Measurements from ENCODE around the gene MYO15A. TPM values are rescaled to one million over a fixed set of nuclear protein-coding genes. Genes with fewer than 3 reads are reported as not detected.

MYO15A gene, protein sequence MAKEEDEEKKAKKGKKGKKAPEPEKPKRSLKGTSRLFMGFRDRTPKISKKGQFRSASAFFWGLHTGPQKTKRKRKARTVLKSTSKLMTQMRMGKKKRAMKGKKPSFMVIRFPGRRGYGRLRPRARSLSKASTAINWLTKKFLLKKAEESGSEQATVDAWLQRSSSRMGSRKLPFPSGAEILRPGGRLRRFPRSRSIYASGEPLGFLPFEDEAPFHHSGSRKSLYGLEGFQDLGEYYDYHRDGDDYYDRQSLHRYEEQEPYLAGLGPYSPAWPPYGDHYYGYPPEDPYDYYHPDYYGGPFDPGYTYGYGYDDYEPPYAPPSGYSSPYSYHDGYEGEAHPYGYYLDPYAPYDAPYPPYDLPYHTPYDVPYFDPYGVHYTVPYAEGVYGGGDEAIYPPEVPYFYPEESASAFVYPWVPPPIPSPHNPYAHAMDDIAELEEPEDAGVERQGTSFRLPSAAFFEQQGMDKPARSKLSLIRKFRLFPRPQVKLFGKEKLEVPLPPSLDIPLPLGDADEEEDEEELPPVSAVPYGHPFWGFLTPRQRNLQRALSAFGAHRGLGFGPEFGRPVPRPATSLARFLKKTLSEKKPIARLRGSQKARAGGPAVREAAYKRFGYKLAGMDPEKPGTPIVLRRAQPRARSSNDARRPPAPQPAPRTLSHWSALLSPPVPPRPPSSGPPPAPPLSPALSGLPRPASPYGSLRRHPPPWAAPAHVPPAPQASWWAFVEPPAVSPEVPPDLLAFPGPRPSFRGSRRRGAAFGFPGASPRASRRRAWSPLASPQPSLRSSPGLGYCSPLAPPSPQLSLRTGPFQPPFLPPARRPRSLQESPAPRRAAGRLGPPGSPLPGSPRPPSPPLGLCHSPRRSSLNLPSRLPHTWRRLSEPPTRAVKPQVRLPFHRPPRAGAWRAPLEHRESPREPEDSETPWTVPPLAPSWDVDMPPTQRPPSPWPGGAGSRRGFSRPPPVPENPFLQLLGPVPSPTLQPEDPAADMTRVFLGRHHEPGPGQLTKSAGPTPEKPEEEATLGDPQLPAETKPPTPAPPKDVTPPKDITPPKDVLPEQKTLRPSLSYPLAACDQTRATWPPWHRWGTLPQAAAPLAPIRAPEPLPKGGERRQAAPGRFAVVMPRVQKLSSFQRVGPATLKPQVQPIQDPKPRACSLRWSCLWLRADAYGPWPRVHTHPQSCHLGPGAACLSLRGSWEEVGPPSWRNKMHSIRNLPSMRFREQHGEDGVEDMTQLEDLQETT (N-terminal part only)
- 0.27 and 0.41 TPM in 2 replicates for total RNA-seq (2014; rRNA removed; shearing (Covaris generic))

DNA sequence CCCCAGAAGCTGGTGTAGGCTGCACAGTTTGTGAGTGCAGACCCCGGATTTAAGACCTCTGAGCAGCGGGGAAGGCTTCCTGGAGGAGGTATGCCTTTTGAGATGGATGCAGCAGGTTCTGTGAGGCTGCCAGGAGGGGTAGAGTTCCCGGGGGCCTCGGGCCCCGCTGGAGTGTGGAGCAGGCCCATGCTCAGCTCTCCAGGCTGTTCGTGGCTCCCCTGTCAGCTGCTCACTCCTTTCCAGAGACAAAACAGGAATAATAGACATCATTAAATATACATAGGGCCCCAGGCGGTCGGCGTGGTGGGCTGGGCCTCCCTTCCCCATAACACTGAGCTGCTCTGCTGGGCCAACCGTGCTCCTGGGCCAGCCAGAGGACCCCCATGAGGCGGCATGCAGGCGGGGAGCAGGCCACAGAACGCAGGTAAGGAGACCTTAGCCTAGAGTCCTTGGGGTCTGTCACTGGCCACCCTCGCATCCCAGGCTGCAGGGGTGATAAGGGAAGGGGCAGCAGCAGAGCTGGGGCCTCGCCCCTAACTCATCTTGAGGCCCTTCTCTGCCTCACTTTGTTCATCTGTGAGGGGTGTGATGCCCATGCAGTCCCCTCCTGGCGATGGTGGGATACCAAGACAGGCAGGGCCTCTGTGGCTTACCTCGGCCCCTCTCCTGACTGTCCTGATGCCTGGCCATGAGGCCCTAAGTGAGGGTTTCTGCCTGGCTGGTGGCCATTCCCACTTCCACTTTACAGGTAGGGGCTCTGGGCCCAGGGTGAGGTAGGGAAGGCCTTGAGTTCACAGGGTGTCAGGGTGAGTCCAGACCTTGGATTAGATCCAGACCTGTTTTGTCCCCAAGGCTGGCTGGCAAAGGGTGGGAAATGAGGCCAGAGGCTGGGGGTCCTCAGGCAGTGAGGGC lies at the start of gene MYO15A:
TSS of gene MYO15A (plus strand) at position 356 of the 912 bp plus-strand sequence. CDS start 10,045 bp downstream, outside the sequence.

DNA sequence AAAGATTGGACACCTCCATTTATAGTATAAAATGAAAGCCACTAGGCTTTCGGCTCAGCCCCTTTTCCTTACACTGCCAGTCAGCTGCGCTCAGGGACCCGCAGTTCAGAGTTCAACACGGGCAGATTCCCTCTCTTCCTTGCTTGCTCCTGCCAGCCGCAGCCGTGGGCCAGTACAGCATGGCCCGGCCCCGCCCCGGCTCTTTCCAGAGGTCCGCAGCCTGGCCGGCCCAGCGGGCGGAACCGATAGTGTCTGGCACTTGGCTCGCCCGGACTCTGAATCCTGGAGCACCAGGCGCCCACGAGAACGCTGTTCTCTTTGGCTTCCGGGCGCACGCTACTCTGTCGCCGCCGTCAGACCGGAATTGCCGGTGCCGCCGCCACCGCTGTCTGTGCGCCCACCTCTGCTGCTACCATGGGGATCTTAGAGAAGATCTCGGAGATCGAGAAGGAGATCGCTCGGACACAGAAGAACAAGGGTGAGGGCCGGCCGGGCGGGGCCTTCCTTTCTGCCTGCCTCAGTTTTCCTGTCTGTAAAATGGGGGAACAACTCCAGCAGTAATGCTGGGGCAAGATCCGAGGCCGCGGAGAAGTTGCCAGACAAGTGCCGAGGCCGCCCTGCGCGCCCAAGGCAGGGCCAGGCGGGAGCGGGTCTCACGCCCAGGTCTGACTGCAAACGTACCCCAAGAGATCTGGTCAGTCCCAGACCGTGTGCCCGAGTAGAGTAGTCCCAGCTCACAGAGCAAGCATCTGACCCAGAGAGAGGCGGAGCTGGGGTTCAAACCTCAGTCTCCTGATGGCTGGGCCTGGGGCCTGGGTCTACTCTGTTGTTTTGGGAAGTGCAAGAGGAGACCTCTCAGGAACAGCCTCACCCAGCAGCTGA lies 20.7 kb upstream of the MYO15A start, which contains the start of gene DRG2:
TSS of gene DRG2 (plus strand) at position 339 of the 882 bp plus-strand sequence. CDS start at position 415, 76 bp downstream.

DNA sequence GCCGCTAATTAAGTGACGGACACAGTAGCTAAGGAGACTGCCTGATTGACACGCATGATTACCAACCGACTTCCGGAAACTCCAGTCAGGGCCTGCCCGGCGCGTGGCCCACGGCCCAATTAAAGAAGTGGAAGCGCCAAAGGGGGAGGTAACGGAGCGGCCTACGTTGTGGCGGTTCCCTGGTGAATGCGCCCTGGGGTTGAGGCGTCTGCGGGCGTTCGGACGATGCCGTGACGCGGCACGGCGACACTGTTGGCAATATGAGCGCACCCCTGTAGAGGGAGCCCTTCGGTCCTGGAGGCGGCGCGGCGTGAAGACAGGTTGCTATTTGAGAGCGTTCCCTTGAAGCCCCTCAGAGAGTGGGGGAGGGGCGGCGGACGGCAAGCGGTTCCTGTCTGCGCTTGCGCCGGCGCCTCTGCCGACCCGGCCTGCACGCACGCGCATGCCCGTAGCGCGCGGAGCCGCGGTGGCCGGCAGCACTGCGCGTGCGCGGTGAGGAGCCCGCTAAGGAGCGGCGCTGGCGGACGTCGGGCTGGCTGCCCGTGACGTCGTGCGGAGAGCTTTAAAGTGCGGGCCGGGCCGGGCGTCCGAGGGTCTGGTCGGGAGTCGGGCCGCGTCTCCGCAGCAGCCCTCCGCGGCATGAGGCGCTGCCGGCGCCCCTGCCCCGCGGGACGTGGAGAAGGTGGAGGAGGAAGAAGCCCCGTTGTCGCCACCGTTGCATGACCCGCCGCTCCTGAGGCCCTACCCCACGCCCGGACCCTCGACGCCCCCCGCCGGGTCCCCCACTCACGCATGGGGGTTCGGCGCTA lies 75.0 kb downstream of the MYO15A start, which contains the start of gene ALKBH5:
TSS of gene ALKBH5 (plus strand) at position 495 of the 809 bp plus-strand sequence. CDS start 416 bp downstream, outside the sequence.

DNA sequence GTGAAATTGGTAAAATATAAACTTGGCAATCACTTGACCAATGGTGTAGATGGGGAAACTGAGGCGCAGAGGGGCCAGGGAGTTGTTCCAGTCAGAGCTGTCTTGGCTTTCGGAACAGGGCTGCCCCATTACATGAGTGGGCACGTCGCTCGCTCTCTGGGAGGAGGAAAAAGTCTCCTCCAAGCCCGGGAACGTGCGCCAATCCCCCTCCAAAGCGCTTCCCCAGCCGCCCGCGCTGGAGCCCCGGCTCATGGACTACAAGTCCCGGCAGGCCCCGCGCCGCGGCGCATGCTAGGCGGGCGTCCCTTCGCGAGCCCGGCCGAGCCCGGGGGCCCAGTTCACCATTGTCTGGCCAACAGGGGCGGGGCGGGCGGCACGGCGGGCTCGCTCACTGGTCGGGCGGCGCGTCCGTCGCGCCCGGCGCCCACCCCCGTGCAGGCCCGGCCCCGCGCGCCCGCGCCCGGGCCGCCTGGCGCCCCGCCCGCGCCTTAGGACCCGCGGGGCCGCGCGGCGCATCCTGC lies 116.6 kb downstream of the MYO15A start, which contains the start of gene LLGL1:
TSS of gene LLGL1 (plus strand) at position 515 of the 521 bp plus-strand sequence. CDS start 48 bp downstream, outside the sequence.

Other genes starting within 250 kb of the MYO15A start
- 36.7 and 40.4 TPM in 2 replicates for gene TOM1L2, start 136.4 kb upstream of the MYO15A start, total RNA-seq (2014; rRNA removed; shearing (Covaris generic))
- 2.0 and 2.9 TPM in 2 replicates for gene DRC3, start 135.9 kb upstream of the MYO15A start, total RNA-seq (2014; rRNA removed; shearing (Covaris generic))
- gene ATPAF2, start 69.6 kb upstream of the MYO15A start, total RNA-seq (2014; rRNA removed; shearing (Covaris generic)): 27.6 and 32.7 TPM in 2 replicates
- gene GID4, start 69.3 kb upstream of the MYO15A start, total RNA-seq (2014; rRNA removed; shearing (Covaris generic)): 6.3 and 8.3 TPM in 2 replicates
- 55.4 and 59.4 TPM in 2 replicates for gene DRG2, start 20.8 kb upstream of the MYO15A start, total RNA-seq (2014; rRNA removed; shearing (Covaris generic))
- gene ALKBH5, start 75.1 kb downstream of the MYO15A start, total RNA-seq (2014; rRNA removed; shearing (Covaris generic)): 61.4 TPM in 2 replicates
- 23.5 and 26.6 TPM in 2 replicates for gene LLGL1, start 116.9 kb downstream of the MYO15A start, total RNA-seq (2014; rRNA removed; shearing (Covaris generic))
- 212 and 214 TPM in 2 replicates for gene FLII, start 150.0 kb downstream of the MYO15A start, total RNA-seq (2014; rRNA removed; shearing (Covaris generic))
- gene MIEF2, start 151.9 kb downstream of the MYO15A start, total RNA-seq (2014; rRNA removed; shearing (Covaris generic)): 8.5 and 20.4 TPM in 2 replicates
- gene TOP3A, start 206.2 kb downstream of the MYO15A start, total RNA-seq (2014; rRNA removed; shearing (Covaris generic)): 63.3 and 65.4 TPM in 2 replicates
- 11.1 and 11.2 TPM in 2 replicates for gene SMCR8, start 206.5 kb downstream of the MYO15A start, total RNA-seq (2014; rRNA removed; shearing (Covaris generic))